ENCODE results near the gene OLAH. TPM values are rescaled to one million over a fixed set of nuclear protein-coding genes. Genes with fewer than 3 reads are reported as not detected.

Gene OLAH
- polyA plus RNA-seq, 1 donor from 2014 or later = not detected

DNA sequence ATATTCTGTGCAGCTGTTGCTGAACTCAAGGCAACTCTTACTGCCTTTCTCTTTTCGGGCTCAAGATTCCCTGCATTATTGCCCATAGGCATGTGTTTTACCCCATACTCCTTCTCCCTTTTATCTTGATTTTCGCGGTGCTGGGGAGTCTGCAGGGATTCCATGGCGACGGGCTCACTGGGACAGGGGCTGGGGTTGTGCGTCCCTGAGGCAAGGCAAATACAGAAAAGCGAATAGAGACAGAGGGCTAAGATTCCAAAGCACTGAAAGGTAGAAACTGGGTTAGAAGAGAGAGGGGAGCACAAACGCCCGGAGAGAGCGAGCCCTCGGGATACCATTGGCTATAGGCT is 52.9 kb downstream of the OLAH start:
- peak overlapping the region; percentile 97 to 100 (median 99) for H3K27ac Mint-ChIP-seq

DNA sequence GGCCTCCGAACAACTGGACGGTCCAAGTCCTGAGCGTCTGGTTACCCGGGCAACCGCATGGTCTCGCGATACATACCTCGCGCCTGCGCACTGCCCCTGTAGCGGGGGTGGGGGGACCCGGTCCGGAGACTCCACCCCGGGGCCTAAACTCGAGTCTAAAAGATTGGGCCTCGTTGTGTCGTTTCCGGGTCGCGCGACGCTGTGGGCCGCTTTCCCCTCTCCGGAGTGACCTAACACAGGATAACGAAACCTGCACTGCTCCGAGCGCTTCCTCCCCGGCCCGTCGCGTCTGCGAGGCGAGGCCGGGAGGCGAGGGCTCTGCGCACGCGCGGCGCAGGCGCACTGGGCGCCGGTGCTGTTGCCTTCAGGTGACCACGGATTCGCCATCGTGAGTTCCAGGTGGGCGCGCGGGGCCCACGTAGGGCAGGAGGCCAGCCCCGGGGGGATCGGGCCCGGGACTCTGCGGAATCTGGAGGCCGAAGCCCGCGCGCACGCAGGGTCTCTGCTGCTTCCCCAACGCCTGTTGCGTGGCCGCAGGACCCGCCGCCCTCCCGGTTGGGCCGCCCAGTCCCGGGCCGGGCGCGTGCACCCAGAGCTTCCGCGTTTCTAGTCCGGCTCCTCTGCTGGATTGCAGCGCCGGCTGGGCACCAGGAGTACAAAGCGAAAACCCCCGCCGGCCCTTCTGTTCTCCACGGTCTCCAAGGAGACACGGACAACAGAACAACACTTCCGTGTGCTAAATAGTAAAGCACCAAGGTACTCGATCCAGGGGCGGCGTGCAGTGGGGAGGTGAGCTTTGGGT is 53.5 kb downstream of the OLAH start, which contains the start of gene RPP38:
TSS of gene RPP38 (plus strand) at position 345 of the 802 bp plus-strand sequence. CDS start 5,960 bp downstream, outside the sequence.
- Mint-ChIP-seq H3K9me3 (no peaks in the 10 kb centered on the region), H3K4me1 (peaks cover 13 to 26% (median 16%) of the 10 kb centered on the region in 3 donors), H3K27me3 (no peaks in the 10 kb centered on the region), H3K36me3 (peaks cover 4% of the 10 kb centered on the region), H3K27ac (peak within 1 kb of the TSS; percentile 97 to 100 (median 99)), H3K4me3 (peak within 1 kb of the TSS; percentile 95 to 99 (median 97))

More for the DNA sequence above, 52.9 kb downstream of the OLAH start:
- no peaks in the 10 kb centered on the region for H3K27me3 Mint-ChIP-seq
- H3K36me3 Mint-ChIP-seq = peaks cover 6% of the 10 kb centered on the region
- H3K9me3 Mint-ChIP-seq = no peaks in the 10 kb centered on the region
- H3K4me1 Mint-ChIP-seq = peaks cover 13 to 26% (median 16%) of the 10 kb centered on the region in 3 donors
- peak overlapping the region; percentile 95 to 99 (median 97) for H3K4me3 Mint-ChIP-seq

DNA sequence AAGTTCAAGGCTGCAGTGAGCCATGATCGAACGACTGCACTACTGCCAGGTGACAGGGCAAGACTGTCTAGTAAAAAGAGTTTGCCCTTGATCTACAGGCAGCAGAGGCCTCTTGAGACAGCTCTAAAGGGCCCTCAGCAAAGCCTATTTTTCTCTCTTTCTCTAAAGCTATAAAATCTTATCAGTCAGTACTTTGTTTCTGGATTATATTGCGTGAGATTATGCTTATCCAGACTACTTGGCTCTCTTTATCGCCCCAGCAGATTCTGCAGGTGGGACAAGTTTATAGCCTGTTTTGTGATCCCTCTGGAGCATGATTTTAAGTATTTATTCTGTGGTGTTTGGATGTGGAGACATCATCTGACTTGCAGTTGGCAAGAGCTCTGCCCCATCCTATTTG is 56.1 kb downstream of the OLAH start:
- Mint-ChIP-seq H3K27me3 (no peaks in the 10 kb centered on the region), H3K4me3 (peak overlapping the region in 3 of 4 donors; percentile 14 to 65 (median 58)), H3K4me1 (peaks cover 13 to 26% (median 16%) of the 10 kb centered on the region in 3 donors), H3K36me3 (peaks cover 6% of the 10 kb centered on the region), H3K9me3 (no peaks in the 10 kb centered on the region), H3K27ac (peak overlapping the region in 2 of 3 donors; percentile 31 to 95)

DNA sequence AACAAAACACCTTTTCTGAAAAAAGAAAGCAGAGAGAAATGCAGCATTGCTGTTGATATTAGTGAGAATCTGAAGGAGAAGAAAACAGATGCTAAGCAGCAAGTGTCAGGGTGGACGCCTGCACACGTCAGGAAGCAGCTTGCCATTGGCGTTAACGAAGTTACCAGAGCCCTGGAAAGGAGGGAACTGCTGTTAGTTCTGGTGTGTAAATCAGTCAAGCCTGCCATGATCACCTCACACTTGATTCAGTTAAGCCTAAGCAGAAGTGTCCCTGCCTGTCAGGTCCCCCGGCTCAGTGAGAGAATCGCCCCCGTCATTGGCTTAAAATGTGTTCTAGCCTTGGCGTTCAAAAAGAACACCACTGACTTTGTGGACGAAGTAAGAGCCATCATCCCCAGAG is 59.8 kb downstream of the OLAH start:
- Mint-ChIP-seq H3K4me1 (peaks cover 9 to 20% (median 12%) of the 10 kb centered on the region in 3 donors), H3K4me3 (peak overlapping the region in 1 of 4 donors; percentile 38), H3K27me3 (no peaks in the 10 kb centered on the region), H3K9me3 (no peaks in the 10 kb centered on the region), H3K27ac (no peak overlapping the region), H3K36me3 (peaks cover 6% of the 10 kb centered on the region)

DNA sequence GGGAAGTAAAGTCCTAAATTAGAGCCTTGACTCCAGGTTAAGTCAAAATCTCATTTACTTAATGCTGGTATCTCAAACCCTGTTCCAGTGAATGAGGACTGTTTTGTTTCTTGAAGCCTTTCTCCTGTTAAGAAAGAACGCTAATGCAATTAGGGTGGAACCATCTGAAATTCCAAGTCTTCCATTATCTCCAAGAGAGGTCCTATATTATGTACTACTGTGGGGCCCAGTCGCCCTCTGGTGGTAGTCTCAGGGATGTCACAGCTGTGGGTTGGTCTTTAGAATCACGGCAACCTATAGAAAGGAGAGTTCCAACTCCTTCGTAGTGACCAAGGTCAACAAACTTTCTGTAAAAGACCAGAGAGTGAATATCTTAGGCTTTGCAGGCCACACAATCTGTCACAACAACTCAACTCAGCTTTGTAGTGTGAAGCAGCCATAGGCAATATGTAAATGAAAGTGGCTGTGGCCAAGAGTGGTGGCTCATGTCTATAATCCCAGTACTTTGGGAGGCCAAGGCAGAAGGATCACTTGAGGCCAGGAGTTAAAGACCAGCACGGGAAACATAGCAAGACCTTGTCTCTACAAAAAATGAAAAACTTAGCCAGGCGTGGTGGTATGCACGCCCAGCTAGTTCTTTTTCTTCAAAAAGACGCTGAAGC is 62.7 kb downstream of the OLAH start:
- Mint-ChIP-seq H3K4me1 (peaks cover 1 to 5% (median 3%) of the 10 kb centered on the region in 3 donors), H3K27ac (peak overlapping the region in 1 of 3 donors; percentile 0), H3K27me3 (no peaks in the 10 kb centered on the region), H3K4me3 (peak overlapping the region in 1 of 4 donors; percentile 25), H3K9me3 (no peaks in the 10 kb centered on the region), H3K36me3 (peaks cover 5% of the 10 kb centered on the region)

DNA sequence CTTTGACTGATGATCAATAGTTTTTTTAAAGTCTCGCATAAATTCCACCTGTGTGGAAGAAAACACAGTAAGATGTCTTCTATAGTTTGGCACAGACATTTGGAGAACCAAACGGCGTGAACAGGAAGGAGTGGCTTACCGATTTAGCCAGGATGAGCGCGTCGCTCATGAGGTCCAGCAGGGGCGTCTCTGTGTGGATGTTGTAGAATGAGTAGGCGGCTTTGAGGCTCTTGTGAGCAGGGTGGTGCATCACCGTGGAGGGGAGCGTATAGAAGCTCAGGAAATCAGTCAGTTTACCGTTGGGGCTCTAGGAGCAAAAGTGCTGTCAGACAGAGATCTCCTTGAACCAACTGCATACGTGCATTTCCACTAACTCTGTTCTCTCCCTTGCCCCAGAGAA is 68.9 kb downstream of the OLAH start:
- peaks cover 0 to 3% (median 0%) of the 10 kb centered on the region in 3 donors for H3K4me1 Mint-ChIP-seq
- no peak overlapping the region for H3K27ac Mint-ChIP-seq
- peaks cover 15% of the 10 kb centered on the region for H3K36me3 Mint-ChIP-seq
- H3K9me3 Mint-ChIP-seq = no peaks in the 10 kb centered on the region
- H3K4me3 Mint-ChIP-seq = no peak overlapping the region
- H3K27me3 Mint-ChIP-seq = no peaks in the 10 kb centered on the region

DNA sequence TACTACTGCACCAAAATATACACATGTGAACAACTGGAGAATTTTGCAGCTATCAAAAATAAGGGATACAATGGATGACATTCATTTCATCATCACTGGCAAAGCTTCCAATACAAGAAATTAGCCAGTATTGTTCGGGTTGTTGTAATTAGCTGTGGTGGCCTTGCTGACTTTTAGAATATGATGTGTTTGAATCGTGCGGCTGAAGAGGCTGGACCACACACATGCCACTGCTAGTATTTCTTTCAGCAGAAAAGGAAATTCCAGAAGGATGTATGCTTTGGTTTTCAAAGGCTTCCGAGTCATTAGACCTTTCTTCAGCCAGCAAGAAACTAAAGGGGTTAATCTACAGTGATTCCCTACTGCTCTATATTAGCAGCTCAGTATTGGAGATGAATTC is 70.0 kb downstream of the OLAH start:
- Mint-ChIP-seq H3K9me3 (no peaks in the 10 kb centered on the region), H3K36me3 (peaks cover 15% of the 10 kb centered on the region), H3K4me1 (peaks cover 0 to 3% (median 1%) of the 10 kb centered on the region in 3 donors), H3K4me3 (no peak overlapping the region), H3K27me3 (no peaks in the 10 kb centered on the region), H3K27ac (no peak overlapping the region)

DNA sequence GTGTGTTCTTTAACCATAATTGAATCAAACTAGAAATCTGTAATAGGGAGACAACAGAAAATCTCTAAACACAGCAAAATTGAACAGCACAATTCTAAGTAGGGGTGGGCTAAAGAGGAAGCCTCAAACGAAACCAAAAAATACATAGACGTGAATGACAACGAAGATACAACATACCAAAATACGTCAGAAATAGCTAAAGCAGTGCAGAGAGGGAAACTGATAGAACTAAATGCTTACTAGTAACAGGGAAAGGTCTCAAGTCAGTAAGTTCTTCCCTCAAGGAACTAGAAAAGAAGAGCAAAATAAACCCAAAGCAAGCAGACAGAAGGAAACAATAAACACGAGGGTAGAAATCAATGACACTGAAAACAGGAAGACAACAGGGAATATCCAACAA is 72.5 kb downstream of the OLAH start:
- Mint-ChIP-seq H3K4me3 (no peak overlapping the region), H3K27ac (no peak overlapping the region), H3K36me3 (peaks cover 20% of the 10 kb centered on the region), H3K27me3 (no peaks in the 10 kb centered on the region), H3K9me3 (no peaks in the 10 kb centered on the region), H3K4me1 (peaks cover 3% of the 10 kb centered on the region in 3 donors)

DNA sequence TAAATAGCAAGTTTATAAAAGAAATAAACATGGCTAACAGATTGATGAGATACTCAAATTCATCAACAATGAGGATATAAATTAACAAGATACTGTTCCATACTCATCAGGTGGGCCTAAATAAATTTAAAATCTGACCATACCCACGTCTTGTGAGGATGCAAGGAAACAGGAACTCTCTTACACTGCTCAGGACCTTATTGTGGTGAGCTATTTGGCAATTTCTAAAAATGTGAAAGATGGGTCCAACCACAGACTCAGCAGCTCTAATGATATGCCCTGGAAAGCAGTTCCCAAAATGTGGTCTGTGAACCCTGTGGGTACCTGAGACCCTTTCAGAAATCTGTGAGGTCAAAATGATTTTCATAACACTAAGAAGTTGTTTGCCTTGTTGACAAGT is 74.9 kb downstream of the OLAH start:
- H3K27me3 Mint-ChIP-seq = no peaks in the 10 kb centered on the region
- H3K27ac Mint-ChIP-seq = no peak overlapping the region
- peaks cover 17% of the 10 kb centered on the region for H3K36me3 Mint-ChIP-seq
- peaks cover 3% of the 10 kb centered on the region in 3 donors for H3K4me1 Mint-ChIP-seq
- H3K4me3 Mint-ChIP-seq = no peak overlapping the region
- H3K9me3 Mint-ChIP-seq = no peaks in the 10 kb centered on the region

DNA sequence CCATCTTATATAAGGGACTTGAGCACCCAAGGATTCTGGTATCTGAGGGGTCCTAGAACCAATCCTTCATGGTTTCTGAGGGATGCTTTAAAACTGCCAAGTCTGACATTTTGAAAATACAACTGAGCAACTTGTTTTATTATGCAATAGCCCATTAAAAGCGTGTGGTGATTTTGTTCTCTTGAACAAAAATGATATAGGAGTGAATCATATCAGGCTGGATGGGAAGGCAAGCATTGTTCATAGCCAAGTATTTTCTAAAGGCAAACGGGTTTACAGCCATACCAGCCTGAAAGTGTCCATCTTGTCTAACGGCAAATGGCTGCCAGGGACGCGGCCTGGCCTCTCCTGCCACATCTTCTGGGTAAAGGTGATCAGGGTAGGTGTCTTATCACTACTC is 76.8 kb downstream of the OLAH start:
- Mint-ChIP-seq H3K9me3 (no peaks in the 10 kb centered on the region), H3K27me3 (no peaks in the 10 kb centered on the region), H3K4me3 (no peak overlapping the region), H3K27ac (no peak overlapping the region), H3K36me3 (peaks cover 13% of the 10 kb centered on the region), H3K4me1 (peaks cover 3% of the 10 kb centered on the region in 3 donors)

DNA sequence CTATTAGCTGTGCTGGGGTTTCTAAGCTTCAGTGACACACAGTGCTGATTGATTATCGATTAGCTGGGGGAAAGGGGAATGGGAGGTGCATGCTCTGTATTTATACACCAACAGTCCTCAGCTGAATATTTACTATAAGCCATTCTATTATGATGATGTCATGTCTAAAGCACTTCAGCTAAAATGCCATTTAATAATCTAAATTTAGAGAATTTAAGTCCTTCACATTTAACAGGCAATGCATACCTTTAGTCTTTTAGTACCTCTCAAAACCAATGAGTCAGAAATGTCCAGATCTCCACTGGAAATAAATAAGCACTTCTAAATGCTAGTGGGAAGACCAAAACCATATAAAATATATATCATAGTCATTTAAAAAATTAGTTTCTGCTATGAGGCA is 78.0 kb downstream of the OLAH start:
- H3K27me3 Mint-ChIP-seq = no peaks in the 10 kb centered on the region
- peaks cover 0 to 3% (median 3%) of the 10 kb centered on the region in 3 donors for H3K4me1 Mint-ChIP-seq
- H3K36me3 Mint-ChIP-seq = peaks cover 14% of the 10 kb centered on the region
- no peaks in the 10 kb centered on the region for H3K9me3 Mint-ChIP-seq
- H3K4me3 Mint-ChIP-seq = no peak overlapping the region
- H3K27ac Mint-ChIP-seq = no peak overlapping the region

DNA sequence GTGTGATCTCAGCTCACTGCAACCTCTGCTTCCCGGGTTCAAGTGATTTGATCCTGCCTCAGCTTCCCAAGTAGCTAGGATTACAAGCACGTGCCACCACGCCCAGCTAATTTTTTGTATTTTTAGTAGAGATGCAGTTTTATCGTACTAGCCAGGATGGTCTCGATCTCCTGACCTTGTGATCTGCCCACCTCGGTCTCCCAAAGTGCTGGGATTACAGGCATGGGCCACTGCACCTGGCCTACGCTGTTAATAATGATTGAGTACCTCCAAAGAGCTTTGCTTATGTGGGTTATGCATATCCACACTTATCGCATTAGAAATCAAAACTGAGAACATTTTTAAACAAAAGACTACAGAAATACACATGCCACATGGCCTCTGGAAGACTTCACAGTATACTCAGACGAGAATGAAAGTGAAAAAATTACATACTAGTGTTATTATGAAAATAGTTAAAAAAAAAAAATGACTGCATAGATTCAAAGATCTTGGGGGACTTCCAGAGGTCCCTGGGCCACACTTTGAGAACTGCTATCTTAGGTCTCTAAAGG is 78.8 kb downstream of the OLAH start:
- Mint-ChIP-seq H3K27me3 (no peaks in the 10 kb centered on the region), H3K4me3 (no peak overlapping the region), H3K9me3 (no peaks in the 10 kb centered on the region), H3K36me3 (peaks cover 14% of the 10 kb centered on the region), H3K27ac (peak overlapping the region in 1 of 3 donors; percentile 31), H3K4me1 (peaks cover 0 to 3% (median 3%) of the 10 kb centered on the region in 3 donors)
